Measurements from ENCODE around the gene AHRR.

Gene AHRR

GRCh38 chr5:350355-350754, 28.8 kb downstream of the AHRR start:
- Histone ChIP-seq H3K27ac (ENCODE audit: poor library complexity, severe bottlenecking) (no peak overlapping the region), H3K9me3 (ENCODE audit: severe bottlenecking) (no peaks in the 10 kb centered on the region), H3K4me3 (ENCODE audit: severe bottlenecking) (no peak overlapping the region), H3K36me3 (ENCODE audit: low read depth) (no peaks in the 10 kb centered on the region), H3K4me1 (ENCODE audit: insufficient read depth, poor library complexity, severe bottlenecking) (no peaks in the 10 kb centered on the region), H3K27me3 (ENCODE audit: insufficient read depth, poor library complexity, severe bottlenecking) (no peaks in the 10 kb centered on the region)
- peak; percentile 11 for TF ChIP-seq CTCF (IDR thresholded peaks at IDR 0.05; ENCODE audit: poor library complexity, severe bottlenecking)
- ATAC-seq (ENCODE audit: low read depth): no peak
- DNase-seq (ENCODE audit: low spot score): no peak

DNA sequence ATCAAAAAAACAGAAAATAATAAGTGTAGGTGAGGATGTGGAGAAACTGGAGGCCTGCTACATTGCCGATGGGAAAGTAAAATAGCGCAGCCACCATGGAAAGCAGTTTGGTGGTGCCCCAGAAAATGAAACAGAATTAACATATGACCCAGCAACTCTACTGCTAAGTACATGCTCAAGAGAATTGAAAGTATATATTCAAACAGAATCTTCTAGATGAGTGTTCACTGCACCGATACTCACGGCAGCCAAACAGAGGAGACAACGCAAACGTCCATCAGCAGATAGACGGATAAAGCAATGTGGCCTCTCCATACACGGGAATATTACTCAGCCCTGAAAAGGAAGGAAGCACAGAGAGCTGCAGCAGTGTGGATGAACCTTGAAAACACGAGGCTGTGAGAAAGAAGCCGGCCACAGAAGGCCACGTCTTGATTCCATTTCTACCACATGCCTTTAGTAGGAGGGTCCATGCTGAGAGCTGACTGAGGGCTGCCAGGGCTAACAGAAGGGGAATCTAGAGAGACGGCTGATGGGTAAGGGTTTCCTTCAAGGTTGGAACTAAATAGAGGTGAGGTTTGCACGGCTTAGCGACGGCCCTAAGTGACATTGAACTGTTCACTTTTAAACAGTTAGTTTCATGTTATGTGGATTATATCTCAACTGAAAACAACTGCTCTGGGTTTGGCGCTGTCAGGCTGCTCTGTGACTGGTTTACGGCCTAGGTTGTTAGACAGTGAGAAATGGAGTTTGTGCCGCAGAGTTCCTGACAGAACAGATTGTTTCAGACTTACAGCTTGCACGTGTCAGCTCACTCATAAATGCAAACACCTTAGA, 29.8 kb downstream of the AHRR start:
- Histone ChIP-seq H3K9me3 (ENCODE audit: severe bottlenecking) (no peaks in the 10 kb centered on the region), H3K27ac (ENCODE audit: poor library complexity, severe bottlenecking) (no peak overlapping the region), H3K36me3 (ENCODE audit: low read depth) (no peaks in the 10 kb centered on the region), H3K4me1 (ENCODE audit: insufficient read depth, poor library complexity, severe bottlenecking) (no peaks in the 10 kb centered on the region), H3K4me3 (ENCODE audit: severe bottlenecking) (no peak overlapping the region), H3K27me3 (ENCODE audit: insufficient read depth, poor library complexity, severe bottlenecking) (no peaks in the 10 kb centered on the region)
- no peak for TF ChIP-seq CTCF (IDR thresholded peaks at IDR 0.05; ENCODE audit: poor library complexity, severe bottlenecking)
- DNase-seq (ENCODE audit: low spot score): no peak
- ATAC-seq (ENCODE audit: low read depth): no peak

GRCh38 chr5:351921-352245, 30.4 kb downstream of the AHRR start:
- H3K27me3 ChIP-seq (ENCODE audit: insufficient read depth, poor library complexity, severe bottlenecking): no peaks in the 10 kb centered on the region
- H3K9me3 ChIP-seq (ENCODE audit: severe bottlenecking): no peaks in the 10 kb centered on the region
- H3K27ac ChIP-seq (ENCODE audit: poor library complexity, severe bottlenecking): no peak overlapping the region
- ATAC-seq (ENCODE audit: low read depth) (no peak), DNase-seq (ENCODE audit: low spot score) (no peak)
- H3K36me3 ChIP-seq (ENCODE audit: low read depth): no peaks in the 10 kb centered on the region
- no peak for TF ChIP-seq CTCF (IDR thresholded peaks at IDR 0.05; ENCODE audit: poor library complexity, severe bottlenecking)
- no peaks in the 10 kb centered on the region for H3K4me1 ChIP-seq (ENCODE audit: insufficient read depth, poor library complexity, severe bottlenecking)
- H3K4me3 ChIP-seq (ENCODE audit: severe bottlenecking): no peak overlapping the region

GRCh38 chr5:352639-353611, 31.4 kb downstream of the AHRR start:
- DNase-seq (ENCODE audit: low spot score): peak; percentile 53
- Histone ChIP-seq H3K4me1 (ENCODE audit: insufficient read depth, poor library complexity, severe bottlenecking) (no peaks in the 10 kb centered on the region), H3K9me3 (ENCODE audit: severe bottlenecking) (no peaks in the 10 kb centered on the region), H3K27me3 (ENCODE audit: insufficient read depth, poor library complexity, severe bottlenecking) (no peaks in the 10 kb centered on the region), H3K36me3 (ENCODE audit: low read depth) (no peaks in the 10 kb centered on the region), H3K27ac (ENCODE audit: poor library complexity, severe bottlenecking) (no peak overlapping the region), H3K4me3 (ENCODE audit: severe bottlenecking) (no peak overlapping the region)
- no peak for TF ChIP-seq CTCF (IDR thresholded peaks at IDR 0.05; ENCODE audit: poor library complexity, severe bottlenecking)
- ATAC-seq (ENCODE audit: low read depth): peak; percentile 22; the same call in 1 of the 3 replicates

All from RWPE2 (cell line).